ENCODE results near the gene GPSM1.

GRCh38 chr9:136329636-136330405 is 2.5 kb downstream of the GPSM1 start:
- no peak for TF ChIP-seq CTCF (conservative IDR thresholded peaks at IDR 0.05)
- no peak for TF ChIP-seq ZFX (IDR thresholded peaks at IDR 0.05)

Measured in C4-2B (cell line).